Gastrocnemius medialis (tissue), 4 donors: ENCODE measurements around the gene NNAT.

Experiments
- CTCF ChIP-seq, 5 experiments: fragments of 450-650 bp in 3 of 5; fragments of 200-600 bp in 2 of 5; sonication (generic) in 2 of 5; IDR thresholded peaks in 4 of 5; conservative IDR thresholded peaks in 1 of 5; 1 replicate in 4 of 5; 2 replicates in 1 of 5; pipeline ENCODE4 v1.5.1; 2016 to 2019; ENCODE audit warnings: antibody characterized with exemption in 5 of 5, mild to moderate bottlenecking in 3 of 5, moderate library complexity in 3 of 5
- POLR2A ChIP-seq, 2 donors: fragments of 450-650 bp; IDR thresholded peaks; one replicate each; pipeline ENCODE4 v1.6.1; 2017; ENCODE audit warnings: antibody characterized with exemption in 2 of 2, mild to moderate bottlenecking in 2 of 2, moderate library complexity in 2 of 2

- TF ChIP-seq CTCF (IDR thresholded peaks at IDR 0.05 in 4 of 5, conservative IDR thresholded peaks at IDR 0.05 in 1 of 5) (no peak), POLR2A (IDR thresholded peaks at IDR 0.05) (no peak)
Observed at GRCh38 chr20:37533154-37533715, 12.2 kb downstream of the NNAT start.
